GM23338 (cell line): ENCODE results near the gene UPF1. TPM values are rescaled to one million over a fixed set of nuclear protein-coding genes. Genes with fewer than 3 reads are reported as not detected.

ENCODE experiments used
- ATAC-seq: fragments of 200-7000 bp; cut with Tn5 transposase; 3 replicates; pipeline ENCODE4 v1.9.1; 2020
- DNase-seq: peaks from one replicate; pipeline ENCODE4 v3.0.0-alpha.2; 2015; ENCODE audit warnings: low spot score
- H2AFZ ChIP-seq: fragments of 200-600 bp; sonication (generic); 2 replicates; pipeline ENCODE4 v1.8.0; 2016; ENCODE audit warnings: antibody characterized with exemption, mild to moderate bottlenecking, moderate library complexity
- H3F3A ChIP-seq: fragments of 200-600 bp; sonication (generic); replicated peaks from 2 replicates; pipeline ENCODE4 v1.8.0; 2017; ENCODE audit warnings: antibody characterized with exemption, mixed run types, low read depth
- H3K27ac ChIP-seq: fragments of 200-600 bp; sonication (generic); 2 replicates; pipeline ENCODE4 v1.6.1; 2016; ENCODE audit warnings: low read depth
- H3K27me3 ChIP-seq: fragments of 200-600 bp; sonication (generic); 2 replicates; pipeline ENCODE4 v1.8.0; 2016; ENCODE audit warnings: mild to moderate bottlenecking, mixed run types, moderate library complexity; ENCODE audit not compliant: insufficient read depth
- H3K36me3 ChIP-seq: fragments of 200-600 bp; sonication (generic); 2 replicates; pipeline ENCODE4 v1.8.0; 2016; ENCODE audit warnings: mild to moderate bottlenecking; ENCODE audit not compliant: insufficient read depth
- H3K4me1 ChIP-seq: fragments of 200-600 bp; sonication (generic); 2 replicates; pipeline ENCODE4 v1.8.0; 2016; ENCODE audit warnings: mild to moderate bottlenecking, moderate library complexity; ENCODE audit not compliant: insufficient read depth
- H3K4me2 ChIP-seq: fragments of 200-600 bp; sonication (generic); 2 replicates; pipeline ENCODE4 v1.7.1; 2017; ENCODE audit warnings: mixed run types
- H3K4me3 ChIP-seq: fragments of 200-600 bp; sonication (generic); 2 replicates; pipeline ENCODE4 v1.6.1; 2016; ENCODE audit warnings: mixed run types
- H3K79me2 ChIP-seq: fragments of 200-600 bp; sonication (generic); replicated peaks from 2 replicates; pipeline ENCODE4 v1.8.0; 2017; ENCODE audit warnings: mild to moderate bottlenecking; ENCODE audit not compliant: insufficient read depth
- H3K9me2 ChIP-seq: fragments of 200-600 bp; sonication (generic); 2 replicates; pipeline ENCODE4 v1.8.0; 2017; ENCODE audit not compliant: insufficient read depth
- H4K20me1 ChIP-seq: fragments of 200-600 bp; sonication (generic); replicated peaks from 2 replicates; pipeline ENCODE4 v1.8.0; 2017; ENCODE audit warnings: mild to moderate bottlenecking; ENCODE audit not compliant: insufficient read depth
- H3K27ac Mint-ChIP-seq: 2 replicates; pipeline ENCODE4 v1.8.0; 2020; ENCODE audit warnings: inconsistent platforms, mild to moderate bottlenecking, moderate library complexity, mixed read lengths
- H3K27me3 Mint-ChIP-seq: 3 replicates; pipeline ENCODE4 v1.8.0; 2022; ENCODE audit warnings: low read depth, mild to moderate bottlenecking, moderate library complexity, mixed read lengths, inconsistent platforms; ENCODE audit not compliant: insufficient read depth, poor library complexity
- H3K36me3 Mint-ChIP-seq: 3 replicates; pipeline ENCODE4 v1.8.0; 2021; ENCODE audit warnings: low read depth, mild to moderate bottlenecking, inconsistent platforms, moderate library complexity, mixed read lengths
- H3K4me1 Mint-ChIP-seq: 3 replicates; pipeline ENCODE4 v1.8.0; 2020; ENCODE audit warnings: mild to moderate bottlenecking, inconsistent platforms, mixed read lengths
- H3K4me3 Mint-ChIP-seq: 3 replicates; pipeline ENCODE4 v1.8.0; 2021; ENCODE audit warnings: moderate library complexity, mild to moderate bottlenecking, inconsistent platforms, mixed read lengths
- H3K9me3 Mint-ChIP-seq: 3 replicates; pipeline ENCODE4 v1.8.0; 2020; ENCODE audit warnings: moderate library complexity, mild to moderate bottlenecking, inconsistent platforms, mixed read lengths
- STAT1 ChIP-seq: IDR thresholded peaks from one replicate; pipeline ENCODE4 v1.6.1; 2016; ENCODE audit warnings: antibody characterized with exemption; ENCODE audit not compliant: unreplicated experiment
- polyA plus RNA-seq: library from polyadenylated mRNA; unstranded; fragments of >200 nt; fragmentation: Nextera tagmentation; extraction: Ambion mirVana; gene quantifications from 2 replicates; pipeline ENCODE4 v1.2.1, GENCODE V29; 2016
- total RNA-seq: library from RNA; depleted of rRNA; stranded (reverse); fragments of >200 nt; shearing (Covaris generic); gene quantifications from 2 replicates; pipeline ENCODE4 v1.2.3, GENCODE V29; 2014
- TF ChIP-seq, protein P1 (sequence below): fragments of 250-450 bp; sonication (Bioruptor Pico); IDR thresholded peaks from 2 replicates; pipeline ENCODE4 v1.5.0; 2020; ENCODE audit warnings: mild to moderate bottlenecking, moderate library complexity
- TF ChIP-seq, protein P2 (sequence below): IDR thresholded peaks from one replicate; pipeline ENCODE4 v1.6.1; 2018; ENCODE audit warnings: antibody characterized with exemption; ENCODE audit not compliant: unreplicated experiment
- TF ChIP-seq, protein P3 (sequence below), 2 experiments: fragments of 200-600 bp in 1 of 2; sonication (generic) in 1 of 2; conservative IDR thresholded peaks; 2 replicates each; pipeline versions ENCODE4 v1.5.1 to v1.6.1; 2016 to 2017; ENCODE audit warnings: antibody characterized with exemption in 2 of 2, low read depth in 2 of 2, mild to moderate bottlenecking in 2 of 2, moderate library complexity in 1 of 2

UPF1 gene
- total and polyA plus RNA-seq, 2 experiments from 2014 or later: 13.8 to 138 TPM

DNA sequence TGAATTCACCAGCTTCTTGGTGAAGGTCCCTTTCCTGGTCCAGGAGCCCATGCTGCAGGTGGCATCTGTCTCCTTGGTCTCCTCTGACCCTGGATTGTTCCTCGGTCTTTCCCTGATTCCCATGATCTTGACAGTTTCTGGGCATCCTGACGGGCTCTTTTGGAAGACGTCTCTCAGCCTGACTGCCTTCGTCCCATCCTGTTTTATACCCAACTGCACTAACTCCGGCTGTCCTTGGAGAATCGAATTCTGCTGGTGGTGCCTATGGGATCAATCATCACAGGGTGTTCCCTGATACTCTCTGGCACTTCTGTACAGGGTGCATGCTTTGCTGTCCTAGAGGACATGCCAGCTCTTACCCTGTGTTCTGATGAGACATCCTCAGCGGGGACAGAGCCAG lies 45.1 kb downstream of the UPF1 start (continued):
- TF ChIP-seq, protein P1, sequence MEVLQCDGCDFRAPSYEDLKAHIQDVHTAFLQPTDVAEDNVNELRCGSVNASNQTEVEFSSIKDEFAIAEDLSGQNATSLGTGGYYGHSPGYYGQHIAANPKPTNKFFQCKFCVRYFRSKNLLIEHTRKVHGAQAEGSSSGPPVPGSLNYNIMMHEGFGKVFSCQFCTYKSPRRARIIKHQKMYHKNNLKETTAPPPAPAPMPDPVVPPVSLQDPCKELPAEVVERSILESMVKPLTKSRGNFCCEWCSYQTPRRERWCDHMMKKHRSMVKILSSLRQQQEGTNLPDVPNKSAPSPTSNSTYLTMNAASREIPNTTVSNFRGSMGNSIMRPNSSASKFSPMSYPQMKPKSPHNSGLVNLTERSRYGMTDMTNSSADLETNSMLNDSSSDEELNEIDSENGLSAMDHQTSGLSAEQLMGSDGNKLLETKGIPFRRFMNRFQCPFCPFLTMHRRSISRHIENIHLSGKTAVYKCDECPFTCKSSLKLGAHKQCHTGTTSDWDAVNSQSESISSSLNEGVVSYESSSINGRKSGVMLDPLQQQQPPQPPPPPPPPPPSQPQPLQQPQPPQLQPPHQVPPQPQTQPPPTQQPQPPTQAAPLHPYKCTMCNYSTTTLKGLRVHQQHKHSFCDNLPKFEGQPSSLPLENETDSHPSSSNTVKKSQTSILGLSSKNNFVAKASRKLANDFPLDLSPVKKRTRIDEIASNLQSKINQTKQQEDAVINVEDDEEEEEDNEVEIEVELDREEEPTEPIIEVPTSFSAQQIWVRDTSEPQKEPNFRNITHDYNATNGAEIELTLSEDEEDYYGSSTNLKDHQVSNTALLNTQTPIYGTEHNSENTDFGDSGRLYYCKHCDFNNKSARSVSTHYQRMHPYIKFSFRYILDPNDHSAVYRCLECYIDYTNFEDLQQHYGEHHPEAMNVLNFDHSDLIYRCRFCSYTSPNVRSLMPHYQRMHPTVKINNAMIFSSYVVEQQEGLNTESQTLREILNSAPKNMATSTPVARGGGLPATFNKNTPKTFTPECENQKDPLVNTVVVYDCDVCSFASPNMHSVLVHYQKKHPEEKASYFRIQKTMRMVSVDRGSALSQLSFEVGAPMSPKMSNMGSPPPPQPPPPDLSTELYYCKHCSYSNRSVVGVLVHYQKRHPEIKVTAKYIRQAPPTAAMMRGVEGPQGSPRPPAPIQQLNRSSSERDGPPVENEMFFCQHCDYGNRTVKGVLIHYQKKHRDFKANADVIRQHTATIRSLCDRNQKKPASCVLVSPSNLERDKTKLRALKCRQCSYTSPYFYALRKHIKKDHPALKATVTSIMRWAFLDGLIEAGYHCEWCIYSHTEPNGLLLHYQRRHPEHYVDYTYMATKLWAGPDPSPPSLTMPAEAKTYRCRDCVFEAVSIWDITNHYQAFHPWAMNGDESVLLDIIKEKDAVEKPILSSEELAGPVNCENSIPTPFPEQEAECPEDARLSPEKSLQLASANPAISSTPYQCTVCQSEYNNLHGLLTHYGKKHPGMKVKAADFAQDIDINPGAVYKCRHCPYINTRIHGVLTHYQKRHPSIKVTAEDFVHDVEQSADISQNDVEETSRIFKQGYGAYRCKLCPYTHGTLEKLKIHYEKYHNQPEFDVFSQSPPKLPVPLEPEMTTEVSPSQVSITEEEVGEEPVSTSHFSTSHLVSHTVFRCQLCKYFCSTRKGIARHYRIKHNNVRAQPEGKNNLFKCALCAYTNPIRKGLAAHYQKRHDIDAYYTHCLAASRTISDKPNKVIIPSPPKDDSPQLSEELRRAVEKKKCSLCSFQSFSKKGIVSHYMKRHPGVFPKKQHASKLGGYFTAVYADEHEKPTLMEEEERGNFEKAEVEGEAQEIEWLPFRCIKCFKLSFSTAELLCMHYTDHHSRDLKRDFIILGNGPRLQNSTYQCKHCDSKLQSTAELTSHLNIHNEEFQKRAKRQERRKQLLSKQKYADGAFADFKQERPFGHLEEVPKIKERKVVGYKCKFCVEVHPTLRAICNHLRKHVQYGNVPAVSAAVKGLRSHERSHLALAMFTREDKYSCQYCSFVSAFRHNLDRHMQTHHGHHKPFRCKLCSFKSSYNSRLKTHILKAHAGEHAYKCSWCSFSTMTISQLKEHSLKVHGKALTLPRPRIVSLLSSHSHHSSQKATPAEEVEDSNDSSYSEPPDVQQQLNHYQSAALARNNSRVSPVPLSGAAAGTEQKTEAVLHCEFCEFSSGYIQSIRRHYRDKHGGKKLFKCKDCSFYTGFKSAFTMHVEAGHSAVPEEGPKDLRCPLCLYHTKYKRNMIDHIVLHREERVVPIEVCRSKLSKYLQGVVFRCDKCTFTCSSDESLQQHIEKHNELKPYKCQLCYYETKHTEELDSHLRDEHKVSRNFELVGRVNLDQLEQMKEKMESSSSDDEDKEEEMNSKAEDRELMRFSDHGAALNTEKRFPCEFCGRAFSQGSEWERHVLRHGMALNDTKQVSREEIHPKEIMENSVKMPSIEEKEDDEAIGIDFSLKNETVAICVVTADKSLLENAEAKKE (CRISPR knock-in tag): no peak
- TF ChIP-seq, protein P2, sequence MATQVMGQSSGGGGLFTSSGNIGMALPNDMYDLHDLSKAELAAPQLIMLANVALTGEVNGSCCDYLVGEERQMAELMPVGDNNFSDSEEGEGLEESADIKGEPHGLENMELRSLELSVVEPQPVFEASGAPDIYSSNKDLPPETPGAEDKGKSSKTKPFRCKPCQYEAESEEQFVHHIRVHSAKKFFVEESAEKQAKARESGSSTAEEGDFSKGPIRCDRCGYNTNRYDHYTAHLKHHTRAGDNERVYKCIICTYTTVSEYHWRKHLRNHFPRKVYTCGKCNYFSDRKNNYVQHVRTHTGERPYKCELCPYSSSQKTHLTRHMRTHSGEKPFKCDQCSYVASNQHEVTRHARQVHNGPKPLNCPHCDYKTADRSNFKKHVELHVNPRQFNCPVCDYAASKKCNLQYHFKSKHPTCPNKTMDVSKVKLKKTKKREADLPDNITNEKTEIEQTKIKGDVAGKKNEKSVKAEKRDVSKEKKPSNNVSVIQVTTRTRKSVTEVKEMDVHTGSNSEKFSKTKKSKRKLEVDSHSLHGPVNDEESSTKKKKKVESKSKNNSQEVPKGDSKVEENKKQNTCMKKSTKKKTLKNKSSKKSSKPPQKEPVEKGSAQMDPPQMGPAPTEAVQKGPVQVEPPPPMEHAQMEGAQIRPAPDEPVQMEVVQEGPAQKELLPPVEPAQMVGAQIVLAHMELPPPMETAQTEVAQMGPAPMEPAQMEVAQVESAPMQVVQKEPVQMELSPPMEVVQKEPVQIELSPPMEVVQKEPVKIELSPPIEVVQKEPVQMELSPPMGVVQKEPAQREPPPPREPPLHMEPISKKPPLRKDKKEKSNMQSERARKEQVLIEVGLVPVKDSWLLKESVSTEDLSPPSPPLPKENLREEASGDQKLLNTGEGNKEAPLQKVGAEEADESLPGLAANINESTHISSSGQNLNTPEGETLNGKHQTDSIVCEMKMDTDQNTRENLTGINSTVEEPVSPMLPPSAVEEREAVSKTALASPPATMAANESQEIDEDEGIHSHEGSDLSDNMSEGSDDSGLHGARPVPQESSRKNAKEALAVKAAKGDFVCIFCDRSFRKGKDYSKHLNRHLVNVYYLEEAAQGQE: no peak

DNA sequence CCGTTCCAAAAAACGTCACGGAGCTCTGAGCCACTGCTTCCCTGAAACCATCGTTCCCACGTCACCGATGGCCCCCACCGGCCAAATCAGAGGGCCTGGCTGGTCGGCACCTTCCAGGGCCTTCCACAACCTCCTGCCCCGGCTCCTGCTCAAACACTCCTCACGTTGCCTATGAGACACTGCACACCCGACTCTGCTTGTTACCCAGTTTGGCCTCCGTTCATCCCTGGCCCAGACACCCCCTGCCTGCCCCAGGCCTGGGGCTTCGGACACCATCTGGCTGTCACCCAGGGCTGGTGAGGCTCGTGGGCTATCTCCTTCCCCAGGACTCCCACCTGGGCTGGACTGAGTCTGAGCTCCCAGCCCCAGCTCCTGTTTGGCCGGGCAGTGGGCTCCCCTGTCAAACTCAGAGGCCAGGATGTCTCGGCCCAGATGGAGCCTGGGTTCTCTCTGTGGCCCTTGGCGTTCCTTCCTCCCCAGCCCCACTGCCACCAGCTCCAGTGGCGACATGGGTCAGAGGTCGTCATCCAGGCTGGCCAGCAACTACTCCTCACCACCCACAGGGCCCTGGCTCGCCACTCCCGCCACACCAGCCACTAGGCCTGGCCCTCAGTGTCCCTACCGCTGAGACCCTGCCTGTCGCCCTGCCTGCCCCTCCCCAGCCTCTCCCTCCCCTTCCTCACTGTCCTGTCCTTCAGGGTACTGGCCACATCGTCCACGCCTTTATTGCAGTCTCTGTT lies 46.5 kb downstream of the UPF1 start:
- no peaks in the 10 kb centered on the region for H3K36me3 ChIP-seq
- no peaks in the 10 kb centered on the region; the same call in 1 of the 2 replicates for H3F3A ChIP-seq
- Mint-ChIP-seq H3K9me3 (peaks cover 4% of the 10 kb centered on the region; the same call in 2 of the 3 replicates), H3K27ac (no peak overlapping the region), H3K27me3 (peaks cover 13% of the 10 kb centered on the region), H3K36me3 (peaks cover 63% of the 10 kb centered on the region), H3K4me3 (no peak overlapping the region), H3K4me1 (no peaks in the 10 kb centered on the region)
- no peak for DNase-seq
- no peaks in the 10 kb centered on the region for H3K4me1 ChIP-seq
- H3K27me3 ChIP-seq: no peaks in the 10 kb centered on the region
- H3K4me3 ChIP-seq: no peak overlapping the region
- no peak for ATAC-seq
- no peak overlapping the region for H3K27ac ChIP-seq
- no peaks in the 10 kb centered on the region for H3K9me2 ChIP-seq
- no peak overlapping the region for H3K4me2 ChIP-seq
- no peak overlapping the region for H2AFZ ChIP-seq
- 0 out of 2 replicates have a peak, but pooled peaks cover 3% of the 10 kb centered on the region for H4K20me1 ChIP-seq
- H3K79me2 ChIP-seq: no peaks in the 10 kb centered on the region
- TF ChIP-seq, protein P3, sequence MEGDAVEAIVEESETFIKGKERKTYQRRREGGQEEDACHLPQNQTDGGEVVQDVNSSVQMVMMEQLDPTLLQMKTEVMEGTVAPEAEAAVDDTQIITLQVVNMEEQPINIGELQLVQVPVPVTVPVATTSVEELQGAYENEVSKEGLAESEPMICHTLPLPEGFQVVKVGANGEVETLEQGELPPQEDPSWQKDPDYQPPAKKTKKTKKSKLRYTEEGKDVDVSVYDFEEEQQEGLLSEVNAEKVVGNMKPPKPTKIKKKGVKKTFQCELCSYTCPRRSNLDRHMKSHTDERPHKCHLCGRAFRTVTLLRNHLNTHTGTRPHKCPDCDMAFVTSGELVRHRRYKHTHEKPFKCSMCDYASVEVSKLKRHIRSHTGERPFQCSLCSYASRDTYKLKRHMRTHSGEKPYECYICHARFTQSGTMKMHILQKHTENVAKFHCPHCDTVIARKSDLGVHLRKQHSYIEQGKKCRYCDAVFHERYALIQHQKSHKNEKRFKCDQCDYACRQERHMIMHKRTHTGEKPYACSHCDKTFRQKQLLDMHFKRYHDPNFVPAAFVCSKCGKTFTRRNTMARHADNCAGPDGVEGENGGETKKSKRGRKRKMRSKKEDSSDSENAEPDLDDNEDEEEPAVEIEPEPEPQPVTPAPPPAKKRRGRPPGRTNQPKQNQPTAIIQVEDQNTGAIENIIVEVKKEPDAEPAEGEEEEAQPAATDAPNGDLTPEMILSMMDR (conservative IDR thresholded peaks at IDR 0.05; ENCODE audit: low read depth in 2 of 2): no peak
- TF ChIP-seq STAT1: no peak
